Astrocyte (in vitro differentiated cells and primary cell): ENCODE data around the gene ADAMTS9.

Experiments
- EZH2 ChIP-seq: IDR thresholded peaks from 2 replicates; pipeline ENCODE4 v1.6.1; 2012; ENCODE audit warnings: mild to moderate bottlenecking, low read length, inconsistent platforms; ENCODE audit not compliant: insufficient read depth
- TF ChIP-seq, protein P1 (sequence below): IDR thresholded peaks from 2 replicates; pipeline ENCODE4 v1.5.1; 2011; ENCODE audit warnings: low read depth, mild to moderate bottlenecking, inconsistent platforms, low read length, moderate library complexity; ENCODE audit not compliant: insufficient read depth

DNA sequence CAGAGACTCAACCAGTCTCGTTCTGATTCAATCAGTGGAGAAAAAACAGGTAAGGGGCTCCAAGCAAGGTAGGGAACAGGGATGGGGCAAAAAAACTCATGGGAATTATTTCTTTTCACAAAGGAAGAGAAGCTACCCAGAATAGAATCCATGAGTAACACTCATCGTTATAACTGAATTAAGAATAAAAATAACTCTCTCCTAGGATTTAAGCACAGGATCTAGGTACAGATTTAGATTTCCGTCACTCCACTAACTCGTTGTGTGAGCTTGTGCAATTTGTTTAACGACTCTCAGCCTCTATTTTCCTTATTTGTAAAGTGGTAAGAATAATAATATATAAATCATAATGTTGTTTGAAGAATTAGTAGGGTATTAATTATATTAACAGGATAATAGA, 68.6 kb downstream of the ADAMTS9 start:
- TF ChIP-seq, protein P1, sequence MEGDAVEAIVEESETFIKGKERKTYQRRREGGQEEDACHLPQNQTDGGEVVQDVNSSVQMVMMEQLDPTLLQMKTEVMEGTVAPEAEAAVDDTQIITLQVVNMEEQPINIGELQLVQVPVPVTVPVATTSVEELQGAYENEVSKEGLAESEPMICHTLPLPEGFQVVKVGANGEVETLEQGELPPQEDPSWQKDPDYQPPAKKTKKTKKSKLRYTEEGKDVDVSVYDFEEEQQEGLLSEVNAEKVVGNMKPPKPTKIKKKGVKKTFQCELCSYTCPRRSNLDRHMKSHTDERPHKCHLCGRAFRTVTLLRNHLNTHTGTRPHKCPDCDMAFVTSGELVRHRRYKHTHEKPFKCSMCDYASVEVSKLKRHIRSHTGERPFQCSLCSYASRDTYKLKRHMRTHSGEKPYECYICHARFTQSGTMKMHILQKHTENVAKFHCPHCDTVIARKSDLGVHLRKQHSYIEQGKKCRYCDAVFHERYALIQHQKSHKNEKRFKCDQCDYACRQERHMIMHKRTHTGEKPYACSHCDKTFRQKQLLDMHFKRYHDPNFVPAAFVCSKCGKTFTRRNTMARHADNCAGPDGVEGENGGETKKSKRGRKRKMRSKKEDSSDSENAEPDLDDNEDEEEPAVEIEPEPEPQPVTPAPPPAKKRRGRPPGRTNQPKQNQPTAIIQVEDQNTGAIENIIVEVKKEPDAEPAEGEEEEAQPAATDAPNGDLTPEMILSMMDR: no peak
- TF ChIP-seq EZH2: no peak
